A673 (cell line): ENCODE measurements around the gene SERINC3. TPM values are rescaled to one million over a fixed set of nuclear protein-coding genes. Genes with fewer than 3 reads are reported as not detected.

Experiments used
- BruUV-seq: library from RNA; stranded (reverse); fragments of 400-500 nt; replicated peaks from 2 replicates; lab custom pipeline; 2021; lab: Mats Ljungman, UMichigan
- CTCF ChIA-PET: fragments of 300-600 bp; sonication (Branson Sonifier 250); formaldehyde crosslinking; loops from one replicate; lab custom pipeline; 2022; ENCODE audit warnings: antibody characterized with exemption; lab: Charles Lee
- POLR2A ChIA-PET: fragments of 300-600 bp; sonication (Branson Sonifier 250); formaldehyde crosslinking; loops from one replicate; lab custom pipeline; 2022; ENCODE audit warnings: antibody characterized with exemption; ENCODE audit not compliant: low non-redundant PET; lab: Charles Lee
- DNase-seq: peaks from one replicate; pipeline ENCODE4 v3.0.0-alpha.2; 2015; ENCODE audit warnings: low spot score
- H3K27ac ChIP-seq: fragments of 200-600 bp; sonication (generic); 2 replicates; pipeline ENCODE4 v1.5.1; 2016; ENCODE audit warnings: mixed run types, low read depth, mild to moderate bottlenecking, mixed read lengths, antibody characterized with exemption, low read length; ENCODE audit not compliant: poor library complexity, severe bottlenecking
- H3K27me3 ChIP-seq: fragments of 200-600 bp; sonication (generic); replicated peaks from 2 replicates; pipeline ENCODE4 v1.6.1; 2017; ENCODE audit warnings: mixed run types, low read depth, mild to moderate bottlenecking, mixed read lengths, antibody characterized with exemption, low read length; ENCODE audit not compliant: insufficient read depth, poor library complexity
- H3K36me3 ChIP-seq: fragments of 200-600 bp; sonication (generic); 2 replicates; pipeline ENCODE4 v1.6.1; 2016; ENCODE audit warnings: mixed run types, mild to moderate bottlenecking, mixed read lengths, antibody characterized with exemption, low read length; ENCODE audit not compliant: insufficient read depth, poor library complexity, severe bottlenecking
- H3K4me1 ChIP-seq: fragments of 200-600 bp; sonication (generic); 2 replicates; pipeline ENCODE4 v1.6.1; 2017; ENCODE audit warnings: mixed run types, mild to moderate bottlenecking, mixed read lengths, antibody characterized with exemption, low read length; ENCODE audit not compliant: insufficient read depth, poor library complexity, severe bottlenecking
- H3K4me3 ChIP-seq: fragments of 200-600 bp; sonication (generic); 2 replicates; pipeline ENCODE4 v1.5.1; 2016; ENCODE audit warnings: low read depth, mixed run types, mild to moderate bottlenecking, mixed read lengths, low read length; ENCODE audit not compliant: poor library complexity, severe bottlenecking
- H3K9me3 ChIP-seq: fragments of 200-600 bp; sonication (generic); 2 replicates; pipeline ENCODE4 v1.6.1; 2016; ENCODE audit warnings: mixed run types, low read depth, mild to moderate bottlenecking, mixed read lengths, antibody characterized with exemption, low read length; ENCODE audit not compliant: poor library complexity, severe bottlenecking
- EZH2 ChIP-seq: fragments of 200-600 bp; sonication (generic); IDR thresholded peaks from 2 replicates; pipeline ENCODE4 v1.6.1; 2017; ENCODE audit warnings: borderline replicate concordance, low read depth, mild to moderate bottlenecking, mixed read lengths, antibody characterized with exemption, low read length; ENCODE audit not compliant: poor library complexity, severe bottlenecking
- intact Hi-C: fragments of 100-400 bp; cut with micrococcal nuclease; formaldehyde crosslinking; loops from one replicate; pipeline ENCODE4 v1.10.0; 2022; ENCODE audit not compliant: unreplicated experiment
- total RNA-seq: library from RNA; stranded (reverse); gene quantifications from 2 replicates; pipeline ENCODE4 v1.2.3, GENCODE V29; 2021
- TF ChIP-seq, protein P1 (sequence below): fragments of 300-800, 200-600 bp; sonication (generic); conservative IDR thresholded peaks from 2 replicates; pipeline ENCODE4 v1.5.1; 2017; ENCODE audit warnings: low read depth, mild to moderate bottlenecking, antibody characterized with exemption, low read length, moderate library complexity, mixed read lengths

The SERINC3 gene
- total RNA-seq, 1 experiment from 2014 or later, result 50.5 TPM

DNA sequence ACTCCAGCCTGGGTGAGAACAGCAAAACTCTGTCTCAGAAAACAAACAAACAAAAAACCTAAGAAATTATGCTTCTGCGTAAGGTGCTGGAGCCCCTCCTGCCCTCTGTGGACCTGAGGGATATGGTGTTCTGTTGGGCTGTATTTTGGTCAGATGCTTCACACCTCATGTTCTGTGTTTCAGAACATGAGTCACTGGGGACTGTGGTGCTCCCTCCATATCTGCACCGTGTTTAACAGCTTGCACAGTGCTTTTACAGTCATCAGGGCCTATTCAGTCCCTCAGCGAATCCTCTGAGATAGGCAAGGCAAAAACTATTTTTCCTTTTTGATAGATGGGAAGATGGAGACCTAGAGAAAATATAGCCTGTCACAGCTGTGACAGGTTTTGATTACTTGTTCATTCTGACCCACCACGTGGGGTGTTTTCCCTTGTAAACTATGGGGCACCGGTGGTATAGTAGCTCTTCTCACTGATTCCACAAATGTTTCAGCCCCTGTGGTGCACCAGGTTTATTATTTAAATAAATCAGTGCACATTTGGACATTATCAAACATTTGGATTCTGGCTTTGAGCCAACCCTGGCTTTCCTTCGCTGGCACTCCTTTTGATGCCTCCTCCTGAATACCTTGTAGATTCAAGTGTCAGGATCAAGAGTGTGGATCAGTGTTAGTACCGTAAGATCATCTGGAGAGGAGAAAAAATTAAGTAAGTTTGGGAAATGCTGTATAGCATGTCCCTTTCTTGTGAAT, 36.6 kb downstream of the SERINC3 start:
- TF ChIP-seq, protein P1, sequence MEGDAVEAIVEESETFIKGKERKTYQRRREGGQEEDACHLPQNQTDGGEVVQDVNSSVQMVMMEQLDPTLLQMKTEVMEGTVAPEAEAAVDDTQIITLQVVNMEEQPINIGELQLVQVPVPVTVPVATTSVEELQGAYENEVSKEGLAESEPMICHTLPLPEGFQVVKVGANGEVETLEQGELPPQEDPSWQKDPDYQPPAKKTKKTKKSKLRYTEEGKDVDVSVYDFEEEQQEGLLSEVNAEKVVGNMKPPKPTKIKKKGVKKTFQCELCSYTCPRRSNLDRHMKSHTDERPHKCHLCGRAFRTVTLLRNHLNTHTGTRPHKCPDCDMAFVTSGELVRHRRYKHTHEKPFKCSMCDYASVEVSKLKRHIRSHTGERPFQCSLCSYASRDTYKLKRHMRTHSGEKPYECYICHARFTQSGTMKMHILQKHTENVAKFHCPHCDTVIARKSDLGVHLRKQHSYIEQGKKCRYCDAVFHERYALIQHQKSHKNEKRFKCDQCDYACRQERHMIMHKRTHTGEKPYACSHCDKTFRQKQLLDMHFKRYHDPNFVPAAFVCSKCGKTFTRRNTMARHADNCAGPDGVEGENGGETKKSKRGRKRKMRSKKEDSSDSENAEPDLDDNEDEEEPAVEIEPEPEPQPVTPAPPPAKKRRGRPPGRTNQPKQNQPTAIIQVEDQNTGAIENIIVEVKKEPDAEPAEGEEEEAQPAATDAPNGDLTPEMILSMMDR, result no peak
- no peak for TF ChIP-seq EZH2
- Histone ChIP-seq H3K4me1 (no peaks in the 10 kb centered on the region), H3K9me3 (no peaks in the 10 kb centered on the region), H3K4me3 (no peak overlapping the region), H3K27me3 (no peaks in the 10 kb centered on the region), H3K36me3 (peaks cover 33% of the 10 kb centered on the region), H3K27ac (no peak overlapping the region)
- no TSS peak for BruUV-seq
- intact Hi-C loops, result no loop called here
- ChIA-PET POLR2A (no interaction called here), CTCF (no interaction called here)
- no peak for DNase-seq

DNA sequence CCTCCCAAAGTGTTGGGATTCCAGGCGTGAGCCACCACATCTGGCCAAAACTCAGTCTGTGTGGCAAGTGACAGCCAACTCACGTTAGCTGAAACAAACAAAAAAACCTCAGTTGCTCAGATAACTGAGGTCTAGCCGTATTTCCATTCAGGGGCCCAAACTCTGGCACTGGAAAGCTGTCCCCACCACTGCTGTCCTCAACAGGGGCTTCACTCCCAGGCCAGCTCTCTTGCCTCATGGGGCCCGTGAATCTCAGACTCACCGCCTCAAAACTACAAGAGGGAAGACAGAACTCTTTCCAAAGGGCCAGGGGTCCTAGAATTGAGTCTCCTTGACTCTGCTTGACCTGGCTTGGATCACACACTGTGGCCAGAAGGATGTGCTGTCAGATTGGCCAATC, 38.8 kb downstream of the SERINC3 start:
- ChIA-PET POLR2A (no interaction called here), CTCF (no interaction called here)
- intact Hi-C loops, result no loop called here
- no peaks in the 10 kb centered on the region for H3K9me3 ChIP-seq
- no TSS peak for BruUV-seq
- peaks cover 18% of the 10 kb centered on the region for H3K36me3 ChIP-seq
- H3K4me1 ChIP-seq, result no peaks in the 10 kb centered on the region
- no peak overlapping the region for H3K4me3 ChIP-seq
- H3K27me3 ChIP-seq, result no peaks in the 10 kb centered on the region
- no peak for TF ChIP-seq EZH2
- TF ChIP-seq, protein P1, result no peak
- no peak for DNase-seq
- no peak overlapping the region for H3K27ac ChIP-seq

DNA sequence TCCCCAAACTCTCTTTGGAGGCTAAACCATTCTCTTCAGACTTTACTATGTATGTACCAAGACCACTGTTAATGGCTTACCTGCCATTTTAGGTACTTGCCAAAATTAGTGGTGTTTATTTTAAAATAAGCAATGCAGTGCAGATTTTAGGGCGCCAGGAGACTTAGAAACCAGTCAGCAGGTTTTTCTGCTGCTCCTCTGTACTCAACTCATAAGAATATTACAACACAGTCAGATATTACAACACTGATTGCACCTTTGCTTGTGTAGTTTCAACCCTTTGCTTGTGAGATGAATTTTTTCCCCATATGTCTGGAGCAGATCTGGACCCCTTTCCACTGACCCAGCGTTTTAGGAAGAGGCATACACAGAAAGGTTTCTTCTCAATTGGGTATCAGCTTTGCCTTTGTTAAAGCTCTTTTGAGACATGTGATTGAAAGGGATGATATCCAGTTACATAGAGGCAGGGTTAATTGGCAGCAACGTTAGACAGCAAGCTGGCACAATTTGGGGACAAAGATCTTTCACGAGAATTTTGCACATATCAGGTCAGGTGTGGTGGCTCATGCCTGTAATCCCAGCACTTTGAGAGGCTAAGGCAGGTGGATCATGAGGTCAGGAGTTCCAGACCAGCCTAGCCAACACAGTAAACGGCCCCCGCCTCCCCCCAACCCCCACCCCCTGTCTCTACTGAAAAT, 40.0 kb downstream of the SERINC3 start:
- no peaks in the 10 kb centered on the region for H3K4me1 ChIP-seq
- H3K9me3 ChIP-seq, result no peaks in the 10 kb centered on the region
- BruUV-seq, result no TSS peak
- intact Hi-C loops, result no loop called here
- no peak overlapping the region for H3K27ac ChIP-seq
- POLR2A ChIA-PET, result no interaction called here
- peaks cover 15% of the 10 kb centered on the region for H3K36me3 ChIP-seq
- no peak for TF ChIP-seq EZH2
- DNase-seq, result no peak
- H3K4me3 ChIP-seq, result no peak overlapping the region
- CTCF ChIA-PET, result no interaction called here
- H3K27me3 ChIP-seq, result no peaks in the 10 kb centered on the region
